Stimulated activated CD4-positive, alpha-beta T cell treated with anti-CD3 and anti-CD28 coated beads, Interleukin-1b, Interleukin-23, amount 100 ng/mL, for 4 hours (primary cell): ENCODE measurements around the gene GRK4.

ENCODE experiments used
- DNase-seq, 2 donors: peaks; one replicate each; pipeline ENCODE4 v3.0.0-alpha.2; 2020; ENCODE audit warnings: low read depth in 2 of 2

GRK4 gene

GRCh38 chr4:3011456-3012220 is 48.3 kb downstream of the GRK4 start:
- no peak for DNase-seq

GRCh38 chr4:3013323-3013722 is 50.0 kb downstream of the GRK4 start:
- DNase-seq, result no peak

- no peak for DNase-seq
Observed at GRCh38 chr4:3013839-3014350, 50.5 kb downstream of the GRK4 start.

- no peak for DNase-seq
Observed at GRCh38 chr4:3016961-3017360, 53.6 kb downstream of the GRK4 start.

GRCh38 chr4:3017504-3017903 is 54.1 kb downstream of the GRK4 start:
- DNase-seq, result no peak

GRCh38 chr4:3019145-3019846 is 55.9 kb downstream of the GRK4 start:
- no peak for DNase-seq

- no peak for DNase-seq
Observed at GRCh38 chr4:3021127-3021526, 57.8 kb downstream of the GRK4 start.

- DNase-seq, result no peak
Observed at GRCh38 chr4:3021627-3022026, 58.3 kb downstream of the GRK4 start.

GRCh38 chr4:3022112-3022511 is 58.7 kb downstream of the GRK4 start:
- no peak for DNase-seq

- DNase-seq, result no peak
Observed at GRCh38 chr4:3022651-3023050, 59.3 kb downstream of the GRK4 start.

- DNase-seq, result no peak
Observed at GRCh38 chr4:3025881-3026280, 62.5 kb downstream of the GRK4 start.

- DNase-seq, result no peak
Observed at GRCh38 chr4:3026540-3026939, 63.2 kb downstream of the GRK4 start.

- no peak for DNase-seq
Observed at GRCh38 chr4:3029464-3029863, 66.1 kb downstream of the GRK4 start.

GRCh38 chr4:3030566-3031356 is 67.4 kb downstream of the GRK4 start:
- DNase-seq, result no peak

GRCh38 chr4:3031357-3032082 is 68.1 kb downstream of the GRK4 start:
- no peak for DNase-seq

- DNase-seq, result no peak
Observed at GRCh38 chr4:3034231-3034630, 70.9 kb downstream of the GRK4 start.

- DNase-seq, result no peak
Observed at GRCh38 chr4:3035249-3035648, 71.9 kb downstream of the GRK4 start.

GRCh38 chr4:3035674-3036073 is 72.3 kb downstream of the GRK4 start:
- no peak for DNase-seq

- no peak for DNase-seq
Observed at GRCh38 chr4:3036131-3036952, 73.0 kb downstream of the GRK4 start.

GRCh38 chr4:3037957-3038461 is 74.6 kb downstream of the GRK4 start:
- no peak for DNase-seq
